D721Med (cell line): ENCODE data around the gene CPE.

Experiments used
- DNase-seq: peaks from one replicate; pipeline ENCODE4 v3.0.0; 2011; ENCODE audit warnings: low spot score; ENCODE audit not compliant: insufficient read length
- FAIRE-seq: peaks from 2 replicates; lab custom pipeline; 2011; peaks lifted over from hg19 to GRCh38; lab: Jason Lieb, UNC
- CTCF ChIP-seq: IDR thresholded peaks from 2 replicates; pipeline ENCODE4 v1.5.1; 2012; ENCODE audit warnings: mild to moderate bottlenecking, control low read depth; ENCODE audit not compliant: insufficient read depth; ENCODE audit errors: missing control alignments

The CPE gene

GRCh38 chr4:165470009-165470408, 91.2 kb downstream of the CPE start:
- DNase-seq (no peak), FAIRE-seq (no peak)
- no peak for TF ChIP-seq CTCF

- DNase-seq (no peak), FAIRE-seq (no peak)
- TF ChIP-seq CTCF: no peak
Observed at GRCh38 chr4:165472943-165473676, 94.3 kb downstream of the CPE start.

- FAIRE-seq (no peak), DNase-seq (no peak)
- no peak for TF ChIP-seq CTCF
Observed at GRCh38 chr4:165474784-165475705, 96.2 kb downstream of the CPE start.

GRCh38 chr4:165475706-165476070, 96.9 kb downstream of the CPE start:
- no peak for FAIRE-seq
- no peak for DNase-seq
- TF ChIP-seq CTCF: no peak

GRCh38 chr4:165476214-165477098, 97.6 kb downstream of the CPE start:
- DNase-seq: no peak
- TF ChIP-seq CTCF: no peak

GRCh38 chr4:165477799-165478198, 99.0 kb downstream of the CPE start:
- FAIRE-seq (no peak), DNase-seq (no peak)
- TF ChIP-seq CTCF: no peak

More at GRCh38 chr4:165476214-165477098, 97.6 kb downstream of the CPE start:
- no peak for FAIRE-seq
